SK-N-SH (cell line): ENCODE data around the gene LGSN. TPM values are rescaled to one million over a fixed set of nuclear protein-coding genes. Genes with fewer than 3 reads are reported as not detected.
"Not testable (repeated sequence)": the region's sequence is repeated elsewhere in the genome, so short reads cannot be mapped to it uniquely, and the experiment has no call there.

Experiments
- CTCF ChIA-PET: fragments of 300-600, 350-600 bp; formaldehyde crosslinking; extraction: SDS; loops from one replicate; lab custom pipeline; 2021; lab: Yijun Ruan, JAX
- POLR2A ChIA-PET: fragments of 350-600 bp; sonication (Branson Sonifier 250); formaldehyde crosslinking; extraction: SDS; loops from one replicate; lab custom pipeline; 2020; ENCODE audit warnings: antibody characterized with exemption, inconsistent platforms; lab: Yijun Ruan, JAX
- DNase-seq: peaks from one replicate; pipeline ENCODE4 v3.0.0; 2012
- H2AFZ ChIP-seq: fragments of 200-600 bp; sonication (generic); 2 replicates; pipeline ENCODE4 v1.8.1; 2016; ENCODE audit warnings: antibody characterized with exemption, mild to moderate bottlenecking, low read depth
- H3F3A ChIP-seq: fragments of 200-600 bp; sonication (generic); replicated peaks from 2 replicates; pipeline ENCODE3; 2016; ENCODE audit warnings: antibody characterized with exemption, mild to moderate bottlenecking; ENCODE audit not compliant: insufficient read depth
- H3K27ac ChIP-seq, 2 experiments: fragments of 200-500 bp in 1 of 2; fragments of 200-600 bp in 1 of 2; sonication (Bioruptor generic) in 1 of 2; sonication (generic), shearing (Covaris generic) in 1 of 2; 2 replicates each; pipeline versions ENCODE4 v1.5.1 to v1.6.1; 2014 to 2016; ENCODE audit warnings: low read depth in 2 of 2, inconsistent platforms in 1 of 2, low read length in 1 of 2, mild to moderate bottlenecking in 1 of 2, mixed read lengths in 1 of 2
- H3K27me3 ChIP-seq: fragments of 200-600 bp; sonication (generic), shearing (Covaris generic); 2 replicates; pipeline ENCODE4 v1.6.1; 2016; ENCODE audit warnings: mixed run types; ENCODE audit not compliant: insufficient read depth
- H3K36me3 ChIP-seq, 2 experiments: fragments of 200-500 bp in 1 of 2; fragments of 200-600 bp in 1 of 2; sonication (Bioruptor generic) in 1 of 2; sonication (generic) in 1 of 2; replicated peaks in 1 of 2; 2 replicates each; pipeline versions ENCODE3 to v1.5.1; 2014 to 2016; ENCODE audit warnings: low read length in 1 of 2, mild to moderate bottlenecking in 1 of 2; ENCODE audit not compliant: insufficient read depth in 2 of 2, control insufficient read depth in 1 of 2
- H3K4me1 ChIP-seq, 2 experiments: fragments of 200-500 bp in 1 of 2; fragments of 200-600 bp in 1 of 2; sonication (Bioruptor generic) in 1 of 2; sonication (generic), shearing (Covaris generic) in 1 of 2; 2 replicates each; pipeline versions ENCODE4 v1.5.1 to v1.6.1; 2014 to 2016; ENCODE audit warnings: low read depth in 1 of 2, low read length in 1 of 2, mixed run types in 1 of 2; ENCODE audit not compliant: insufficient read depth in 2 of 2, control insufficient read depth in 1 of 2
- H3K4me2 ChIP-seq: fragments of 200-600 bp; sonication (generic), shearing (Covaris generic); 2 replicates; pipeline ENCODE4 v1.6.1; 2017; ENCODE audit warnings: mixed run types
- H3K4me3 ChIP-seq, 2 experiments: fragments of 200-500 bp in 1 of 2; fragments of 200-600 bp in 1 of 2; sonication (Bioruptor generic) in 1 of 2; sonication (generic), shearing (Covaris generic) in 1 of 2; 2 replicates each; pipeline versions ENCODE4 v1.5.1 to v1.8.1; 2014 to 2016; ENCODE audit warnings: low read depth in 2 of 2, inconsistent platforms in 1 of 2, low read length in 1 of 2, mild to moderate bottlenecking in 1 of 2, mixed read lengths in 1 of 2, moderate library complexity in 1 of 2
- H3K79me2 ChIP-seq: fragments of 200-600 bp; sonication (generic); 2 replicates; pipeline ENCODE4 v1.8.1; 2017; ENCODE audit warnings: mild to moderate bottlenecking; ENCODE audit not compliant: insufficient read depth
- H3K9ac ChIP-seq: fragments of 200-600 bp; sonication (generic); 2 replicates; pipeline ENCODE4 v1.6.1; 2017; ENCODE audit warnings: mixed run types
- H3K9me2 ChIP-seq: fragments of 200-600 bp; sonication (generic); 2 replicates; pipeline ENCODE4 v1.6.1; 2017; ENCODE audit warnings: mixed run types
- H3K9me3 ChIP-seq: fragments of 200-600 bp; sonication (generic); 2 replicates; pipeline ENCODE4 v1.6.1; 2017; ENCODE audit warnings: mixed run types, mild to moderate bottlenecking, moderate library complexity
- H4K20me1 ChIP-seq: fragments of 200-600 bp; sonication (generic); 2 replicates; pipeline ENCODE4 v1.6.1; 2017; ENCODE audit warnings: mild to moderate bottlenecking, mixed run types; ENCODE audit not compliant: insufficient read depth
- ELF1 ChIP-seq: IDR thresholded peaks from 2 replicates; pipeline ENCODE4 v1.4.0; 2012
- FOSL2 ChIP-seq: IDR thresholded peaks from 2 replicates; pipeline ENCODE4 v1.4.0; 2012; ENCODE audit warnings: low read depth, mild to moderate bottlenecking, moderate library complexity, borderline replicate concordance
- FOXJ3 ChIP-seq: sonication (generic); formaldehyde crosslinking; IDR thresholded peaks from 2 replicates; pipeline ENCODE4 v1.5.1; 2020; ENCODE audit warnings: mild to moderate bottlenecking, missing genetic modification reagents
- MXI1 ChIP-seq: IDR thresholded peaks from 2 replicates; pipeline ENCODE4 v1.6.1; 2012; ENCODE audit warnings: mild to moderate bottlenecking, low read depth, low read length, improper control_type of control experiment
- POLR2AphosphoS5 ChIP-seq: IDR thresholded peaks from 2 replicates; pipeline ENCODE4 v1.6.1; 2012; ENCODE audit warnings: low read depth, low read length
- SIN3A ChIP-seq: IDR thresholded peaks from 2 replicates; pipeline ENCODE4 v1.6.1; 2012; ENCODE audit warnings: low read depth, mild to moderate bottlenecking, low read length, moderate library complexity, borderline replicate concordance
- SMC3 ChIP-seq: IDR thresholded peaks from 2 replicates; pipeline ENCODE4 v1.6.1; 2012; ENCODE audit warnings: low read depth, low read length, improper control_type of control experiment
- TAF1 ChIP-seq: IDR thresholded peaks from 2 replicates; pipeline ENCODE4 v1.6.1; 2012; ENCODE audit warnings: low read depth, mild to moderate bottlenecking, low read length, moderate library complexity, borderline replicate concordance
- YY1 ChIP-seq: IDR thresholded peaks from 2 replicates; pipeline ENCODE4 v1.4.0; 2012; ENCODE audit warnings: low read depth, mild to moderate bottlenecking
- WGBS: methylation state at CpG from one replicate; pipeline ENCODE4 v1.1.6; 2017; ENCODE audit warnings: low lambda C conversion rate; 5-methylcytosine and 5-hydroxymethylcytosine counted together
- polyA plus RNA-seq, 3 experiments: library from polyadenylated mRNA; depleted of rRNA; stranded (reverse); fragments of >200 nt; gene quantifications; 2 replicates each; pipeline ENCODE4 v1.2.3, GENCODE V29; 2012
- TF ChIP-seq, protein P1 (sequence below): IDR thresholded peaks from 2 replicates; pipeline ENCODE4; 2012
- TF ChIP-seq, protein P2 (sequence below): fragments of 150-350 bp; IDR thresholded peaks from 2 replicates; pipeline ENCODE4 v1.6.1; 2016; ENCODE audit warnings: mild to moderate bottlenecking, low read depth, low read length
- TF ChIP-seq, protein P3 (sequence below): IDR thresholded peaks from 2 replicates; pipeline ENCODE4 v1.4.0; 2012; ENCODE audit warnings: low read depth, borderline replicate concordance
- TF ChIP-seq, protein P4 (sequence below): fragments of 200-600 bp; sonication (generic); IDR thresholded peaks from 2 replicates; pipeline ENCODE4 v1.6.1; 2017; ENCODE audit warnings: antibody characterized with exemption, mild to moderate bottlenecking, moderate library complexity

LGSN gene
- polyA plus RNA-seq, 1 of the 3 experiments (the other 2 are of a cell fraction): not detected

DNA sequence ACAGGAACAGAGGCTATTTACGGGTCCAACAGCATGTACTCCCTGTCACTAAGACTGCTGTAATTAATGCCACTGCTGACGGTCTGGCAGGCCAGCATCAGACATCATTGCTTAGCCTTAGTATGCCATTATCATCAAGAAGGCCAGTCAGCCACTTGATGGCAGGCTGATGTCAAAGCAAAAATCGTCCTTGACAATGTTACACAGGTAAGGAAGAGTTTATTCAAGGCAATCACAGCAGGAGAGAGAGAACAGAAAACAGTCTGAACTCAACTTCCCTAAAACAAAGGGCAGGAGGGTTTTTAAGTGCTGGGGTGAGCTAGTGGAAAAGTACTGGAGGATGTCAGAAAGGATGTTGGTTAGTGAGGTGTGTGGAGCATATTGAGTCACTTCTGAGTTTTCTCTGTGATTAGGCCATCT is 83.4 kb downstream of the LGSN start:
- ChIA-PET POLR2A (no interaction called here), CTCF (no interaction called here)
- Histone ChIP-seq H3K4me2 (no peak overlapping the region), H3K4me1 (no peaks in the 10 kb centered on the region), H3K27me3 (no peaks in the 10 kb centered on the region), H3K4me3 (no peak overlapping the region), H3F3A (no peaks in the 10 kb centered on the region), H3K79me2 (no peaks in the 10 kb centered on the region), H3K9me3 (no peaks in the 10 kb centered on the region), H2AFZ (no peak overlapping the region), H4K20me1 (no peaks in the 10 kb centered on the region), H3K9me2 (no peaks in the 10 kb centered on the region), H3K27ac (no peak overlapping the region), H3K36me3 (no peaks in the 10 kb centered on the region), H3K9ac (no peak overlapping the region)
- WGBS: 4% methylated on average over 3 of the region's 3 CpGs
- TF ChIP-seq FOSL2: no peak
- TF ChIP-seq, protein P1, sequence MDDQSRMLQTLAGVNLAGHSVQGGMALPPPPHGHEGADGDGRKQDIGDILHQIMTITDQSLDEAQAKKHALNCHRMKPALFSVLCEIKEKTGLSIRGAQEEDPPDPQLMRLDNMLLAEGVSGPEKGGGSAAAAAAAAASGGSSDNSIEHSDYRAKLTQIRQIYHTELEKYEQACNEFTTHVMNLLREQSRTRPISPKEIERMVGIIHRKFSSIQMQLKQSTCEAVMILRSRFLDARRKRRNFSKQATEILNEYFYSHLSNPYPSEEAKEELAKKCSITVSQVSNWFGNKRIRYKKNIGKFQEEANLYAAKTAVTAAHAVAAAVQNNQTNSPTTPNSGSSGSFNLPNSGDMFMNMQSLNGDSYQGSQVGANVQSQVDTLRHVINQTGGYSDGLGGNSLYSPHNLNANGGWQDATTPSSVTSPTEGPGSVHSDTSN: no peak
- no peak for TF ChIP-seq SIN3A
- TF ChIP-seq, protein P2, sequence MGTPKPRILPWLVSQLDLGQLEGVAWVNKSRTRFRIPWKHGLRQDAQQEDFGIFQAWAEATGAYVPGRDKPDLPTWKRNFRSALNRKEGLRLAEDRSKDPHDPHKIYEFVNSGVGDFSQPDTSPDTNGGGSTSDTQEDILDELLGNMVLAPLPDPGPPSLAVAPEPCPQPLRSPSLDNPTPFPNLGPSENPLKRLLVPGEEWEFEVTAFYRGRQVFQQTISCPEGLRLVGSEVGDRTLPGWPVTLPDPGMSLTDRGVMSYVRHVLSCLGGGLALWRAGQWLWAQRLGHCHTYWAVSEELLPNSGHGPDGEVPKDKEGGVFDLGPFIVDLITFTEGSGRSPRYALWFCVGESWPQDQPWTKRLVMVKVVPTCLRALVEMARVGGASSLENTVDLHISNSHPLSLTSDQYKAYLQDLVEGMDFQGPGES: no peak
- TF ChIP-seq YY1: no peak
- TF ChIP-seq ELF1: no peak
- no peak for TF ChIP-seq POLR2AphosphoS5
- no peak for TF ChIP-seq FOXJ3 (CRISPR knock-in tag)
- no peak for TF ChIP-seq MXI1
- no peak for TF ChIP-seq TAF1
- no peak for TF ChIP-seq SMC3
- TF ChIP-seq, protein P3, sequence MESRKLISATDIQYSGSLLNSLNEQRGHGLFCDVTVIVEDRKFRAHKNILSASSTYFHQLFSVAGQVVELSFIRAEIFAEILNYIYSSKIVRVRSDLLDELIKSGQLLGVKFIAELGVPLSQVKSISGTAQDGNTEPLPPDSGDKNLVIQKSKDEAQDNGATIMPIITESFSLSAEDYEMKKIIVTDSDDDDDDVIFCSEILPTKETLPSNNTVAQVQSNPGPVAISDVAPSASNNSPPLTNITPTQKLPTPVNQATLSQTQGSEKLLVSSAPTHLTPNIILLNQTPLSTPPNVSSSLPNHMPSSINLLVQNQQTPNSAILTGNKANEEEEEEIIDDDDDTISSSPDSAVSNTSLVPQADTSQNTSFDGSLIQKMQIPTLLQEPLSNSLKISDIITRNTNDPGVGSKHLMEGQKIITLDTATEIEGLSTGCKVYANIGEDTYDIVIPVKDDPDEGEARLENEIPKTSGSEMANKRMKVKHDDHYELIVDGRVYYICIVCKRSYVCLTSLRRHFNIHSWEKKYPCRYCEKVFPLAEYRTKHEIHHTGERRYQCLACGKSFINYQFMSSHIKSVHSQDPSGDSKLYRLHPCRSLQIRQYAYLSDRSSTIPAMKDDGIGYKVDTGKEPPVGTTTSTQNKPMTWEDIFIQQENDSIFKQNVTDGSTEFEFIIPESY: no peak
- TF ChIP-seq, protein P4, sequence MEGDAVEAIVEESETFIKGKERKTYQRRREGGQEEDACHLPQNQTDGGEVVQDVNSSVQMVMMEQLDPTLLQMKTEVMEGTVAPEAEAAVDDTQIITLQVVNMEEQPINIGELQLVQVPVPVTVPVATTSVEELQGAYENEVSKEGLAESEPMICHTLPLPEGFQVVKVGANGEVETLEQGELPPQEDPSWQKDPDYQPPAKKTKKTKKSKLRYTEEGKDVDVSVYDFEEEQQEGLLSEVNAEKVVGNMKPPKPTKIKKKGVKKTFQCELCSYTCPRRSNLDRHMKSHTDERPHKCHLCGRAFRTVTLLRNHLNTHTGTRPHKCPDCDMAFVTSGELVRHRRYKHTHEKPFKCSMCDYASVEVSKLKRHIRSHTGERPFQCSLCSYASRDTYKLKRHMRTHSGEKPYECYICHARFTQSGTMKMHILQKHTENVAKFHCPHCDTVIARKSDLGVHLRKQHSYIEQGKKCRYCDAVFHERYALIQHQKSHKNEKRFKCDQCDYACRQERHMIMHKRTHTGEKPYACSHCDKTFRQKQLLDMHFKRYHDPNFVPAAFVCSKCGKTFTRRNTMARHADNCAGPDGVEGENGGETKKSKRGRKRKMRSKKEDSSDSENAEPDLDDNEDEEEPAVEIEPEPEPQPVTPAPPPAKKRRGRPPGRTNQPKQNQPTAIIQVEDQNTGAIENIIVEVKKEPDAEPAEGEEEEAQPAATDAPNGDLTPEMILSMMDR: no peak
- no peak for DNase-seq

DNA sequence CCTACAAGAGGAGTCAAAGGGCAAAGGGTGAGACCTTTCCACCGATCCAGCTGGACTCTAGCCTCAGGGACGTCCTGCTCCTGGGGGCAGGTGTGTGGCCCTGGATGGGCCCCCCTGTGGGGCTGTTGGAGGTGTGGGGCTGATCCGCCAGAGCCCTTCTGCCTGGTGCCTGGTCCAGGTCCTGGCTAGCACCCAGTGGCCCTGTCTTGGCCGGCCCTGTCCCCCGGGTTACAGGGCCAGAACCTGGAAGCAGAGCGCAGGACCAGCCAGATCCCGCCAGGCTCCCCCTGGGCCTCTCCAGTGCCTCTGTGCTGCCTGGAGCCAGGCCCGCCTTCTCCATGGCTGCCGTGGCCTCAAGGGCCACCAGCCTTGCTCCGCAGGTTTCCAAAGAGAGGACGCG is 89.3 kb downstream of the LGSN start:
- H3K9me3 ChIP-seq, H3K27me3 ChIP-seq, H3F3A ChIP-seq, CTCF ChIA-PET, H3K79me2 ChIP-seq, H3K36me3 ChIP-seq, H3K4me2 ChIP-seq, POLR2A ChIA-PET, H2AFZ ChIP-seq, H3K4me3 ChIP-seq, H3K9me2 ChIP-seq, H3K9ac ChIP-seq, H4K20me1 ChIP-seq, H3K27ac ChIP-seq, DNase-seq, H3K4me1 ChIP-seq: not testable (repeated sequence)
- WGBS: 40% methylated on average over 1 of the region's 12 CpGs

DNA sequence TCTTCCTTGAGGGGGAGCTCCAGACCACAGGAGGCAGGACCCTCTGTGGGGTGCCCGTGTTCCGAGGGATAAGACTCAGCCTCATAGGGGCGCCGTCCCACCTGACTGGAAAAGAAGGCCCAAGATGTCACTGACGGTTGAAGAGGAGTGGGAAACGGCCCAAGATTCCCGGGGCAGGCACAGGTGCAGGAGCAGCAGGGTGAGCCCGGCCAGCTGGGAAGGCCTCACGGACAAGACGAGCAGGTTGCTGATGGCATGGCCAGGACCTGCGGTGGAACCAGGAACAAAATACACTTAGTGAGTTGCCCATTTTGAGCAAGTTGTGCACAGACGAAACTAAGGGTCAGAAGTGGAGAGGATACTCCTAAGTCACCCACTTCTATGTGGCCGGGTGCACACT is 89.8 kb downstream of the LGSN start:
- WGBS: 25% methylated on average over 10 of the region's 13 CpGs
- POLR2A ChIA-PET, H3K4me2 ChIP-seq, H3K4me1 ChIP-seq, H3K36me3 ChIP-seq, DNase-seq, H3K9ac ChIP-seq, H3K79me2 ChIP-seq, H3K9me3 ChIP-seq, H3K4me3 ChIP-seq, H3K9me2 ChIP-seq, H4K20me1 ChIP-seq, H3K27ac ChIP-seq, H3K27me3 ChIP-seq, H3F3A ChIP-seq, CTCF ChIA-PET, H2AFZ ChIP-seq: not testable (repeated sequence)
